ENCODE measurements around the gene SMG9.

The SMG9 gene

GRCh38 chr19:43754503-43755255 is at the start of gene SMG9:
SMG9 (minus strand) TSS chr19:43754962; CDS start chr19:43750741, 4,221 bp downstream.
- H3K4me3 ChIP-seq (replicated peaks in 1 of 2; ENCODE audit: low read depth in 2 of 2, low read length in 2 of 2): peak within 1 kb of the TSS; percentile 70 to 93
- DNase-seq (ENCODE audit: low read depth in 2 of 2): peak; percentile 98 to 99
- TF ChIP-seq CTCF (IDR thresholded peaks at IDR 0.05; ENCODE audit: low read depth, low read length): no peak

DNA sequence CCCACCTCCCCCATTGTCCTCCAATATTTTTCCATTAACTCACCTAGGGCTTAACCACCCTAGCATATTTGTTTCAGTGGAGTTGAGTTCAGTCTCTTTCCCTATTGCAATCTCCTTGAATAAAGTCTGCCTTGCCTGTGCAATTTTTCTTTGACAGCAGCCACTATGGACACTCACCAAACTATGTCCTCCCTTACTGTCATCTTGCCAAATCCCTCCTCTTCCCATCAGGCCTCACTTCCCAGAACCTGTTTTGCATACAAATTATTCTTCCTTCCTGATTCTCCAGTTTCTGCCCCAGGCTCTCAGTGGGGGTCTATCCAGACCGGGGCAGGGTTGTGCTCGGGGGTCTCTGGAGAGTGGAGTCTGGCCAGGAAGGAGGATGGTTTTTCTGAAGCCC is 49.7 kb upstream of the SMG9 start:
- no peak overlapping the region for H3K4me3 ChIP-seq (replicated peaks in 1 of 2; ENCODE audit: low read depth in 2 of 2, low read length in 2 of 2)
- no peak for DNase-seq (ENCODE audit: low read depth in 2 of 2)
- TF ChIP-seq CTCF (IDR thresholded peaks at IDR 0.05; ENCODE audit: low read depth, low read length): no peak

DNA sequence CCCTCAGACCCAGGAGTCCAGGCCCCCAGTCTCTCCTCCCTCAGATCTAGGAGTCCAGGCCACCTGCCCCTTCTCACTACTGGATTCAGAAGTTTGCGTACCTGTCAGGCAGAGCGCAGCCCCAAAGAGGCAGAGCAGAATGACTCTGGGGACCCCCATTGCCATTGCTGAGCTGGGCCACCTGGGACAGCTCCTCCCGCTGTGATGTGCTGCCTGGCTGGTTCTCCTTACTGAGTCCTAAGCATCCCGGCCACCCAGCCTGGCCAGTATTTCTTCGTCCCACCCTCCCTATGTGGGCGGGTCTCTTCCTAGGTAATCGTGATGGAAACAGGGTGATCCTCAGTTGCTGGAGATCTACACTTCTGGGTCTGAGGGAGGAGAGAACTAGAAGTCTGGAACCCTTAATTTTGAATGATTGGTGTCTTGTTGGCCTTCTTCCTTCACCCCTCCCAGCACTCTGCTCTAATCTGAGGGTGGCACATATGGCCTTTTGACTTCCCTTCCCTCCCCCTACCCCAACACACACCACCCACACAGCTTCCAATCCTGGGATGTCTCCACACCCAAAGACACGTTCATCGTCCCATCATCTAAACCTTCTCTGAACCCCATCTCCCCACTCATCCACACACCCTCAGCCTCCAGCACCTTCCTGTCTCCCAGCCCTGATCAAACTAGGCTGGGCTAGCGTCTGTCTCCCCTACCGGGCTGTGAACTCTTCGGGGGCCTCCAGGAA is 47.6 kb upstream of the SMG9 start, which contains the start of gene LYPD5:
TSS of gene LYPD5 (minus strand) at position 232 of the 736 bp plus-strand sequence. CDS start at position 165, 67 bp downstream.
- no peak within 1 kb of the TSS for H3K4me3 ChIP-seq (replicated peaks in 1 of 2; ENCODE audit: low read depth in 2 of 2, low read length in 2 of 2)
- DNase-seq (ENCODE audit: low read depth in 2 of 2): no peak
- TF ChIP-seq CTCF (IDR thresholded peaks at IDR 0.05; ENCODE audit: low read depth, low read length): no peak

DNA sequence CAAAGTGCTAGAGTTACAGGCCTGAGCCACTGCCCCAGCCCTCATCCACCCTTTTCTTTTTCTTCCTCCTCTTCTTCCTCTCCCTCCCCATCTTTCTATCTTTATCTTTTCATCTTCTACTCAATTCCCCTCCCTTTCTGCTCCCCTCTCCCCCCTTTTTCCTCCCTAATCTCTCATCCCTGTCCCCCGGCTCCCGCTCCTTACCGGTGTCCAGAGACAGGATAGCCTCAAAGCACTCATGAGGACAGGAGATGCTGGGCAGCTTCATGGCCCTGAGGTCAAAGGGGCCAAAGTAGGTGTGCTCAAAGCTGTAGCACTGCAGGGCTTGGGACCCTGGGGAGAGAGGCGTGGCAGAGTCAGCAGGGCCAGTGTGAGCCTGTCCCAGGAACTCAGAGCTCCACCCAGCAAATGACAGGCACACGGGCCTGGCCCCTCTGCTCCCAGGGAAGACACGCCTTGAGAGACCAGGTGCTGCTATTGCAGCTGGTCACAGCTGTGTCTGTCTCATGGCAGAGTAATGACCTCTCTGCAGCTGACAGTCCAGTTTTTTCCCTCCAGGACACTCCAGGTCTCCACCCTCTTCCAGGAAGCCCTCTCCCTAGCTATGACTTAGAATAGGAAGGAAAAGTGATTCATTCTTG is 44.9 kb upstream of the SMG9 start:
- no peak for DNase-seq (ENCODE audit: low read depth in 2 of 2)
- H3K4me3 ChIP-seq (replicated peaks in 1 of 2; ENCODE audit: low read depth in 2 of 2, low read length in 2 of 2): no peak overlapping the region
- no peak for TF ChIP-seq CTCF (IDR thresholded peaks at IDR 0.05; ENCODE audit: low read depth, low read length)

DNA sequence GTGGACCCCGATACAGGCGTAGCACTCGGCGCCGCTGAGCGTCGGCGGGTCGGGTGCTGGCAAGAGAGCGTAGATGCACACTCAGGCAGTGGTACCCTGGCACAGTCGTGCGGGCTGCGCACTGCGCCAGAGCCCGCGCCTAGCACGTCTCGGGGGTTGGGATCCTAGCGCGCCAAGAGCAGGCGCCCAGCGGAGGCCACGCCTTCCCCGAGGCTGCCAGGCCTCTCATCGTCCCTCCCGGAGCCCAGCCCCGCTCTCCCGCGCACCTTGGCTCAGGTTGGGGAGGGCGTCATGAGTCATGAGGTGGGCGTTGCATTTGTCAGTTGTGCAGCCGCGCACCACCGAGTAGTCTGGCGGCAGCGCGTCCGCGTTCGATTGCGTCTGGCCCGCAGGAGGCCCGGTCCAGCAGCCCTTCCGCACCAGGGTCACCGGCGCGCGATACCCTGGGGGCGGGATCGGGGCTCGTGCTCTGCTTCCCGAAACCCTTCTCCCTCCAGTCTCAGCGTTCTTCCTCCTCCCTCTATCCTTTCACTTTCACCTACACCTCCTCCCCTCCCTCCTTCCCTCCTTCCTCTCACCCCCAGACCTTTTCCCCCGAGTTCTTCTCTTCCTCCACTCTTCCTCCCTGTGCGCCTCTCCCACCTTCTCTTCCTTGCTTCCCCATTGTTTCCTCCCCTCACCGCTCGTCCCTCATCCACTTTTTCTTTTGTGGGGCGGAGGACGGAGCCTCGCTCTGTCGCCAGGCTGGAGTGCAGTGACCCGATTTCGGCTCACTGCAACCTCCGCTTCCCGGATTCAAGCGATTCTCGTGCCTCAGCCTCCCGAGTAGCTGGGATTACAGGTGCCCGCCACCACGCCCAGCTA is 44.0 kb upstream of the SMG9 start:
- peak overlapping the region; percentile 53 for H3K4me3 ChIP-seq (replicated peaks in 1 of 2; ENCODE audit: low read depth in 2 of 2, low read length in 2 of 2)
- peak in 1 of 2 donors; percentile 16 for DNase-seq (ENCODE audit: low read depth in 2 of 2)
- no peak for TF ChIP-seq CTCF (IDR thresholded peaks at IDR 0.05; ENCODE audit: low read depth, low read length)

- no peak for TF ChIP-seq CTCF (IDR thresholded peaks at IDR 0.05; ENCODE audit: low read depth, low read length)
- no peak for DNase-seq (ENCODE audit: low read depth in 2 of 2)
- peak overlapping the region; percentile 53 for H3K4me3 ChIP-seq (replicated peaks in 1 of 2; ENCODE audit: low read depth in 2 of 2, low read length in 2 of 2)
These were observed 43.3 kb upstream of the SMG9 start for GRCh38 chr19:43798026-43798545.

All from cardiac fibroblast (primary cell).